Fibroblast of skin of right biceps (primary cell): Measurements from ENCODE around the gene KATNAL1.
A peak's percentile ranks its signal among the peaks of the same experiment; 100 is the strongest.

Experiments
- DNase-seq: peaks from one replicate; pipeline ENCODE4 v3.0.0-alpha.2; 2013

The KATNAL1 gene

GRCh38 chr13:30332456-30333143 is 25.2 kb upstream of the KATNAL1 start:
- no peak for DNase-seq

- DNase-seq, result no peak
Measured at GRCh38 chr13:30331331-30331771, 24.0 kb upstream of the KATNAL1 start.

GRCh38 chr13:30329009-30329585 is 21.7 kb upstream of the KATNAL1 start:
- peak; percentile 42 for DNase-seq

DNA sequence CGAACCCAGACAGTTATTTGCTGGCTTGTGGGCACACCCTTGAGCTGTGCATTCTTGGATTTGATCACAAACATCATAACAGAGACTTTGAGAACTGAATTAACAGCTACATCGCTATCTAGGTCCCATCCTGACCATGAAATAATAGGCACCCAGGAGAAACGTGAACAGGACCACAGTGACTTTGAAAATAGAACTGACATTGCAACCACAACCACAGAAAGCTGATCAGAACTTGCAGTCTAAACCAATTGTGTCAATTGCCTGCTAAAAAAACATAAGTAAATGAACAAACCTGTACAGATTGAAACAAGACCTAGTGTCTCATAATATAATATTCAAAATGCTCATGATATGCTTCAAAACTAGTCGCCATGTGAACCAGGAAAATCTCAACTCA is 18.3 kb upstream of the KATNAL1 start:
- no peak for DNase-seq

GRCh38 chr13:30323524-30323923 is 16.2 kb upstream of the KATNAL1 start:
- DNase-seq, result no peak

DNA sequence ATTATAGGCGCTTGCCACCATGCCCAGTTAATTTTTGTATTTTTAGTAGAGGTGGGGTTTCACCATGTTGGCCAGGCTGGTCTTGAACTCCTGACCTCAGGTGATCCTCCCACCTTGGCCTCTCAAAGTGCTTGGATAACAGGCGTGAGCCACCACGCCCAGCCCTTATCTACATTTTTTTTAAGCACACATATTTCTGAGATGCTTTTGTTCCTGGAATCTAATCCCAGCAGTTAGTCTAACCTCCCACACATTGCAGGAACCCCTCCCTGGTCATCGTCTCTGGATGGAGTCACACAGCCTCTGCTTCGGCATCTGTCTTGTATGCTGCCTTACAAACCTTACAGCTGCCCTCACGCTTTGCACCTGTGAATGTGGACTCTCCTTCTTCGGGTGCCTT is 15.1 kb upstream of the KATNAL1 start:
- DNase-seq, result no peak

DNA sequence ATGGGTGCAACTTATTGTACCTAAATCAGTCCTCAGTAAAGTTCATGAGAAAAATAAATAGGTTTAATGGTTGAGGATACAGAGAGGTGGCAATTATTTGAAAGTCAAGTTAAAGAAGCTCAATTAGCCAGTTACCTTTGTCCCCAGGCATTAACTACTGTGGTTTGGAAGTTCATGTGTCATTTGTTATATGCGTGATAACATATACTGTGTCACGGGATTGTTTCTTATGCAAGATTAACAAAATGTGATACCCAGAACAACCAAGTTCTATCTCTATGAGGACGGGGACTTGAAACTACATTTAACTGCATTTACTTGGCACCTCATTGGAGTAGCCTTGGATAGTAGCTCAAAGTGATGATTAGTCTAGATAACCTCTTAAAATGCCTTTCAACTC is 13.9 kb upstream of the KATNAL1 start:
- no peak for DNase-seq

- DNase-seq, result no peak
Measured at GRCh38 chr13:30319655-30320054, 12.3 kb upstream of the KATNAL1 start.

- DNase-seq, result no peak
Measured at GRCh38 chr13:30319130-30319529, 11.8 kb upstream of the KATNAL1 start.

GRCh38 chr13:30318026-30318425 is 10.7 kb upstream of the KATNAL1 start:
- no peak for DNase-seq

DNA sequence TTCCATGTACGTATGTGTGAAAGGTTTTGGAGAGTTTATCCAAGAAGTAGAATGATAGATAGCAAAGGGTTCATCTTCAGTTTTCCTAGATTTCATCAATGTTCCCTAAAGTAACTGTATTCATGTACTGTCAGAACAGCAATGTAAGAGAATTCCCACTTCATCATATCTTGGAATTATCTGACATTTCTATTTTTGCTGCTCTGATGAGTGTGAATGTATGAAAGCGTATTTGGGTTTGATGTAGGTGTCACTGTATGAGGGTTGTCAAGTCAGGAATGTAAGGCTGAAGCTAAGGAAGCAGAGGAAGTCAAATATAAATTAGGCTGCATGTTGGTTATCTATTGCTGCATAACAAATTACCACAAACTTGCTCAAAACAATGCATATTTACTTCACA is 7.2 kb upstream of the KATNAL1 start:
- DNase-seq, result no peak

GRCh38 chr13:30314069-30314468 is 6.7 kb upstream of the KATNAL1 start:
- DNase-seq, result no peak

GRCh38 chr13:30313311-30313710 is 6.0 kb upstream of the KATNAL1 start:
- DNase-seq, result no peak

- DNase-seq, result peak; percentile 63
Measured at GRCh38 chr13:30312904-30313303, 5.6 kb upstream of the KATNAL1 start.

GRCh38 chr13:30308548-30308947 is 1.2 kb upstream of the KATNAL1 start:
- DNase-seq, result peak; percentile 25

- DNase-seq, result no peak
Measured at GRCh38 chr13:30307971-30308290, 580 bp upstream of the KATNAL1 start.

- peak; percentile 93 for DNase-seq
Measured at GRCh38 chr13:30306762-30307193, 573 bp downstream of the KATNAL1 start.

DNA sequence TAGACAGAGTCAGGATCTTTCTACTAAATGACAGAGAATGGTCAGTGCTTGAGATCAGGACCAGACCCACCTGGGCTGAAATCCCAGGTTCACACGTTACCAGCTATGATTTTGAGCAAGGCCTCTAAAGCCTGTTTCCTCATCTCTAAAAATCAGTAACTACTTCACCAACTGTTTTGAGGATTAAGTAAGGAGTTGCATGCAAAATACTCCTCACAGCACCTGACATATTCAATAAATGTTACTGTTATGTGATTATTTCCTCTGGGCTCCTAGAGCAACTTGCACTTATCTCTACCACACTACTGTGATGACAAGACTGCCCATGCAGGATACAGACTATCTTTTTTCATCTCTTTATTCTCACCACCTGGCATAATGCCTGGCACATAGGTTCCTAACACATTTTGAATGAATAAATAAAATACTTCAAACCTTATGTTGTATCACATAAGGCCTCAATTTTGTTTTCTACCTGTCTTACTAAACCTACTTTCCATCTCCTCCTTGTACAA is 1.8 kb downstream of the KATNAL1 start:
- no peak for DNase-seq

DNA sequence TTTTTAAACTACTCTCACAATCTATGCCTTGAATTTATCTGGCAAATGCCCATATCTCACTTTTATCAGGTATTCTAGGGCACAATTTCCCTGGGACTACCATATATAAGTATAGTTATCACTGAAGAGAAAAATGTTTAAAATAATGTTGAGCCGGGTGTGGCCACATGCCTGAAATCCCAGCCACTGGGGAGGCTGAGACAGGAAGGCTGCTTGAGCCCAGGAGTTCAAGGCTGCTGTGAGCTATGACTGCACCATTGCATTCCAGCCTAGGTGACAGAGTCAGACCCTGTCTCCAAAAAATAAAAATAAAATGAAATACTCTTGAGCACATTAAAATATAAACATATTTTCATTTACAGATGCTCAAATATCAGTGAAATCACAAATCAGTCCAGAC is 4.1 kb downstream of the KATNAL1 start:
- DNase-seq, result no peak

- peak; percentile 39 for DNase-seq
Measured at GRCh38 chr13:30301827-30302226, 5.5 kb downstream of the KATNAL1 start.

DNA sequence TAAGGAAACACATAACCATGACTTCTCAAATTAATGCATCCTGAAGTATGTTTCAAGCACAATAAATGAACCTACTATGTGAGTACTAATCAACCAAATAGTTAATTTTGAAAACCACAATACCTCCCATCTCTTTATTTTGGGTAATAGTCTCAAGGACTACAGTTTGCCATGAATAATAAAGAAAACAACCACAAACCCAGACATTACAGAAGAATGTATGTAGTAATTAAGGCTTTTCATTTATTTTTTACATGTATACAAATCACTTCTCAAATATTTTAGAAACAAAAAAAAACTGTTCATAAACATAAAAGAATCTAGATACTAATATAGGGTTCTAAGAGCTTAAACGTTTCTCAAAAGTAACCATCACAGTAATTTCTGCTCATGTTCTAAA is 6.8 kb downstream of the KATNAL1 start:
- peak; percentile 56 for DNase-seq

- DNase-seq, result peak; percentile 61
Measured at GRCh38 chr13:30299786-30300185, 7.6 kb downstream of the KATNAL1 start.

DNA sequence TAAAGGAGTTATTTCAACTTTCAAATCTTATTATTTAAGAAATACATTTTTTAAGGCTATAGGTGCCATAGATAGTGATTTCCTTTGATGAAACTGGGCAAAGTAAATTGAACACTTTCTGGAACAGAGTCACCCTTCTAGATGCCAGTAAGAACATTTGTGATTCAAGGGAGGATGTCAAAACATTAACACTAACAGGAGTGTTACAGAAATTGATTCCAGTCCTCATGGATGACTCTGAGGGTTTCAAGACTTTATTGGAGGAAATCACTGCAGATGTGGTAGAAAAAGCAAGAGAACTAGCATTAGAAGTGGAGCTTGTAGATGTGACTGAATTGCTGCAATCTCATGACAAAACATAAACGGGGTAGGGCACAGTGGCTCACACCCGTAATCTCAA is 12.2 kb downstream of the KATNAL1 start:
- DNase-seq, result no peak

DNA sequence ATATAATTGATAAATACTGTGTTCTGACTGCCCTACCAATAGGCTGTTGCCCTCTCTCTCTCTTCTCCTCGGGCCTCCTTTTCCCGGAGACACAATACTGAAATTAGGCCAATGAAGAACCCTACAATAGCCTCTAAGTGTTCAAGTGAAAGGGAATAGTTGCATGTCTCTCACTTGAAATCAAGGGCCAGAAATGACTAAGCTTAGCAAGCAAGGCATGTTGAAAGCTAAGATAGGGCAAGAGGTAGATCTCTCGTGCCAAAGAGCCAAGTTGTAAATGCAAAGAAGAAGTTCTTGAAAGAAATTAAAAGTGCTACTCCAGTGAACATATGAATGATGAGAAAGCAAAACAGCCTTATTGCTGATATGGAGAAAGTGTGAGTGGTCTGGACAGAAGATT is 13.3 kb downstream of the KATNAL1 start:
- DNase-seq, result no peak

DNA sequence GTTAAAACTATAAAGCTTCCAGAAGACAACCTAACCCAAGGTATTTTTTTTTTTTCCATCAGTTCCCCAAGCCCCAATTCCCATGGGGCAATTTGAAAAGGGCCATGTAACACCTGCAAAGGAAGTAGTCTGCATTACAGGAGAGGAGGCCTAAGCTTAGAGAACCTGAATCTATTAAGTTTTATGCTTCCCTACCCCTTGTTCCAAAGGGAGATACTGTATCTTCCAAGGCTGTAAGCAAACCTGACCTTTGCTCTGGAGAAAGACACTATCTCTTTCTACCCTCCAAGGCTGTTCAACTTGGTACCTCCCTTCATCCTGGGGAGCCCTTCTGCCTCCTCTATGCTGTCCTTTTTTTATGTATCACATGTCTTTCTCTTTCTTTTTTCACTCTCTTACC is 15.0 kb downstream of the KATNAL1 start:
- no peak for DNase-seq
